ENCODE data around the gene COL2A1. TPM values are rescaled to one million over a fixed set of nuclear protein-coding genes. Genes with fewer than 3 reads are reported as not detected.

COL2A1 gene
- polyA plus RNA-seq, 4 donors = 0.19 to 65.7 TPM; not detected in 2

- Histone ChIP-seq H3K27me3 (ENCODE audit: control insufficient read depth in 3 of 3, insufficient read depth in 3 of 3, low read length in 3 of 3) (no peaks in the 10 kb centered on the region), H3K36me3 (ENCODE audit: control insufficient read depth in 3 of 3, insufficient read depth in 2 of 3, low read depth in 1 of 3, low read length in 3 of 3) (peaks cover 0 to 30% (median 0%) of the 10 kb centered on the region in 3 donors), H3K4me1 (ENCODE audit: control insufficient read depth in 3 of 3, insufficient read depth in 2 of 3, low read depth in 1 of 3, low read length in 2 of 3) (peaks cover 0 to 16% (median 0%) of the 10 kb centered on the region in 3 donors), H3K27ac (ENCODE audit: low read depth in 1 of 3, low read length in 2 of 3) (no peak overlapping the region), H3K4me3 (ENCODE audit: low read depth in 1 of 3, low read length in 3 of 3) (no peak overlapping the region), H3K9me3 (ENCODE audit: control insufficient read depth in 2 of 2, insufficient read depth in 1 of 2, low read depth in 1 of 2, low read length in 1 of 2) (no peaks in the 10 kb centered on the region)
- 84 to 87% (median 86%) methylated on average over 12 of the region's 12 CpGs for WGBS, 3 donors
- no peak for DNase-seq
- FAIRE-seq = no peak
Measured at GRCh38 chr12:47977046-47977771, 27.1 kb downstream of the COL2A1 start.

GRCh38 chr12:47975816-47976215, 28.5 kb downstream of the COL2A1 start:
- H3K36me3 ChIP-seq (ENCODE audit: control insufficient read depth in 3 of 3, insufficient read depth in 2 of 3, low read depth in 1 of 3, low read length in 3 of 3) = peaks cover 0 to 36% (median 0%) of the 10 kb centered on the region in 3 donors
- no peaks in the 10 kb centered on the region for H3K9me3 ChIP-seq (ENCODE audit: control insufficient read depth in 2 of 2, insufficient read depth in 1 of 2, low read depth in 1 of 2, low read length in 1 of 2)
- no peaks in the 10 kb centered on the region for H3K27me3 ChIP-seq (ENCODE audit: control insufficient read depth in 3 of 3, insufficient read depth in 3 of 3, low read length in 3 of 3)
- peaks cover 0 to 2% (median 0%) of the 10 kb centered on the region in 3 donors for H3K4me1 ChIP-seq (ENCODE audit: control insufficient read depth in 3 of 3, insufficient read depth in 2 of 3, low read depth in 1 of 3, low read length in 2 of 3)
- H3K27ac ChIP-seq (ENCODE audit: low read depth in 1 of 3, low read length in 2 of 3) = no peak overlapping the region
- 91 to 93% (median 92%) methylated on average over 9 to 11 of the region's 11 CpGs for WGBS, 3 donors
- DNase-seq (no peak), FAIRE-seq (no peak)
- H3K4me3 ChIP-seq (ENCODE audit: low read depth in 1 of 3, low read length in 3 of 3) = no peak overlapping the region

GRCh38 chr12:47975036-47975620, 29.1 kb downstream of the COL2A1 start:
- no peak for DNase-seq
- Histone ChIP-seq H3K27ac (ENCODE audit: low read depth in 1 of 3, low read length in 2 of 3) (no peak overlapping the region), H3K4me1 (ENCODE audit: control insufficient read depth in 3 of 3, insufficient read depth in 2 of 3, low read depth in 1 of 3, low read length in 2 of 3) (no peaks in the 10 kb centered on the region), H3K27me3 (ENCODE audit: control insufficient read depth in 3 of 3, insufficient read depth in 3 of 3, low read length in 3 of 3) (no peaks in the 10 kb centered on the region), H3K4me3 (ENCODE audit: low read depth in 1 of 3, low read length in 3 of 3) (no peak overlapping the region), H3K9me3 (ENCODE audit: control insufficient read depth in 2 of 2, insufficient read depth in 1 of 2, low read depth in 1 of 2, low read length in 1 of 2) (no peaks in the 10 kb centered on the region), H3K36me3 (ENCODE audit: control insufficient read depth in 3 of 3, insufficient read depth in 2 of 3, low read depth in 1 of 3, low read length in 3 of 3) (peaks cover 0 to 39% (median 0%) of the 10 kb centered on the region in 3 donors)
- WGBS, 3 donors = 96 to 98% (median 97%) methylated on average over 16 of the region's 16 CpGs
- no peak for FAIRE-seq

- DNase-seq (no peak), FAIRE-seq (no peak)
- no peaks in the 10 kb centered on the region for H3K27me3 ChIP-seq (ENCODE audit: control insufficient read depth in 3 of 3, insufficient read depth in 3 of 3, low read length in 3 of 3)
- peaks cover 0 to 38% (median 4%) of the 10 kb centered on the region in 3 donors for H3K36me3 ChIP-seq (ENCODE audit: control insufficient read depth in 3 of 3, insufficient read depth in 2 of 3, low read depth in 1 of 3, low read length in 3 of 3)
- H3K4me1 ChIP-seq (ENCODE audit: control insufficient read depth in 3 of 3, insufficient read depth in 2 of 3, low read depth in 1 of 3, low read length in 2 of 3) = no peaks in the 10 kb centered on the region
- no peak overlapping the region for H3K27ac ChIP-seq (ENCODE audit: low read depth in 1 of 3, low read length in 2 of 3)
- no peaks in the 10 kb centered on the region for H3K9me3 ChIP-seq (ENCODE audit: control insufficient read depth in 2 of 2, insufficient read depth in 1 of 2, low read depth in 1 of 2, low read length in 1 of 2)
- H3K4me3 ChIP-seq (ENCODE audit: low read depth in 1 of 3, low read length in 3 of 3) = no peak overlapping the region
- 91 to 97% (median 93%) methylated on average over 9 of the region's 9 CpGs for WGBS, 3 donors
Measured at GRCh38 chr12:47973870-47974269, 30.4 kb downstream of the COL2A1 start.

GRCh38 chr12:47972895-47973294, 31.4 kb downstream of the COL2A1 start:
- H3K4me1 ChIP-seq (ENCODE audit: control insufficient read depth in 3 of 3, insufficient read depth in 2 of 3, low read depth in 1 of 3, low read length in 2 of 3) = no peaks in the 10 kb centered on the region
- no peaks in the 10 kb centered on the region for H3K27me3 ChIP-seq (ENCODE audit: control insufficient read depth in 3 of 3, insufficient read depth in 3 of 3, low read length in 3 of 3)
- DNase-seq = no peak
- no peak for FAIRE-seq
- no peaks in the 10 kb centered on the region for H3K9me3 ChIP-seq (ENCODE audit: control insufficient read depth in 2 of 2, insufficient read depth in 1 of 2, low read depth in 1 of 2, low read length in 1 of 2)
- no peak overlapping the region for H3K4me3 ChIP-seq (ENCODE audit: low read depth in 1 of 3, low read length in 3 of 3)
- 82 to 88% (median 82%) methylated on average over 6 of the region's 6 CpGs for WGBS, 3 donors
- H3K27ac ChIP-seq (ENCODE audit: low read depth in 1 of 3, low read length in 2 of 3) = no peak overlapping the region
- peaks cover 2 to 42% (median 7%) of the 10 kb centered on the region in 3 donors for H3K36me3 ChIP-seq (ENCODE audit: control insufficient read depth in 3 of 3, insufficient read depth in 2 of 3, low read depth in 1 of 3, low read length in 3 of 3)

GRCh38 chr12:47970843-47971242, 33.4 kb downstream of the COL2A1 start:
- FAIRE-seq = no peak
- H3K4me1 ChIP-seq (ENCODE audit: control insufficient read depth in 3 of 3, insufficient read depth in 2 of 3, low read depth in 1 of 3, low read length in 2 of 3) = peaks cover 0 to 4% (median 2%) of the 10 kb centered on the region in 3 donors
- H3K27me3 ChIP-seq (ENCODE audit: control insufficient read depth in 3 of 3, insufficient read depth in 3 of 3, low read length in 3 of 3) = no peaks in the 10 kb centered on the region
- 91 to 98% (median 92%) methylated on average over 7 of the region's 7 CpGs for WGBS, 3 donors
- H3K27ac ChIP-seq (ENCODE audit: low read depth in 1 of 3, low read length in 2 of 3) = no peak overlapping the region
- peaks cover 2 to 46% (median 12%) of the 10 kb centered on the region in 3 donors for H3K36me3 ChIP-seq (ENCODE audit: control insufficient read depth in 3 of 3, insufficient read depth in 2 of 3, low read depth in 1 of 3, low read length in 3 of 3)
- no peaks in the 10 kb centered on the region for H3K9me3 ChIP-seq (ENCODE audit: control insufficient read depth in 2 of 2, insufficient read depth in 1 of 2, low read depth in 1 of 2, low read length in 1 of 2)
- no peak for DNase-seq
- H3K4me3 ChIP-seq (ENCODE audit: low read depth in 1 of 3, low read length in 3 of 3) = no peak overlapping the region

- WGBS, 3 donors = 15 to 56% (median 35%) methylated on average over 3 of the region's 3 CpGs
- FAIRE-seq = no peak
- Histone ChIP-seq H3K27me3 (ENCODE audit: control insufficient read depth in 3 of 3, insufficient read depth in 3 of 3, low read length in 3 of 3) (no peaks in the 10 kb centered on the region), H3K27ac (ENCODE audit: low read depth in 1 of 3, low read length in 2 of 3) (no peak overlapping the region), H3K4me1 (ENCODE audit: control insufficient read depth in 3 of 3, insufficient read depth in 2 of 3, low read depth in 1 of 3, low read length in 2 of 3) (peaks cover 0 to 12% (median 4%) of the 10 kb centered on the region in 3 donors), H3K9me3 (ENCODE audit: control insufficient read depth in 2 of 2, insufficient read depth in 1 of 2, low read depth in 1 of 2, low read length in 1 of 2) (no peaks in the 10 kb centered on the region), H3K36me3 (ENCODE audit: control insufficient read depth in 3 of 3, insufficient read depth in 2 of 3, low read depth in 1 of 3, low read length in 3 of 3) (peaks cover 2 to 40% (median 12%) of the 10 kb centered on the region in 3 donors), H3K4me3 (ENCODE audit: low read depth in 1 of 3, low read length in 3 of 3) (no peak overlapping the region)
- no peak for DNase-seq
Measured at GRCh38 chr12:47969845-47970244, 34.4 kb downstream of the COL2A1 start.

- Histone ChIP-seq H3K4me3 (ENCODE audit: low read depth in 1 of 3, low read length in 3 of 3) (no peak overlapping the region), H3K9me3 (ENCODE audit: control insufficient read depth in 2 of 2, insufficient read depth in 1 of 2, low read depth in 1 of 2, low read length in 1 of 2) (no peaks in the 10 kb centered on the region), H3K27ac (ENCODE audit: low read depth in 1 of 3, low read length in 2 of 3) (no peak overlapping the region), H3K4me1 (ENCODE audit: control insufficient read depth in 3 of 3, insufficient read depth in 2 of 3, low read depth in 1 of 3, low read length in 2 of 3) (peaks cover 0 to 20% (median 4%) of the 10 kb centered on the region in 3 donors), H3K36me3 (ENCODE audit: control insufficient read depth in 3 of 3, insufficient read depth in 2 of 3, low read depth in 1 of 3, low read length in 3 of 3) (peaks cover 2 to 32% (median 12%) of the 10 kb centered on the region in 3 donors), H3K27me3 (ENCODE audit: control insufficient read depth in 3 of 3, insufficient read depth in 3 of 3, low read length in 3 of 3) (peaks cover 0 to 2% (median 0%) of the 10 kb centered on the region in 3 donors)
- WGBS, 3 donors = 39 to 68% (median 54%) methylated on average over 5 of the region's 5 CpGs
- FAIRE-seq (no peak), DNase-seq (no peak)
Measured at GRCh38 chr12:47967461-47968321, 36.6 kb downstream of the COL2A1 start.

Data from small intestine (tissue), 7 donors.